Karpas-422 (cell line): ENCODE results near the gene DCLK3. TPM values are rescaled to one million over a fixed set of nuclear protein-coding genes. Genes with fewer than 3 reads are reported as not detected.

ENCODE experiments used
- DNase-seq: peaks from one replicate; pipeline ENCODE4 v3.0.0-alpha.2; 2015
- H2AFZ ChIP-seq: fragments of 200-600 bp; sonication (generic); 2 replicates; pipeline ENCODE4 v1.6.1; 2014; ENCODE audit warnings: antibody characterized with exemption, low read length, mixed read lengths
- H3K27ac ChIP-seq: fragments of 200-600 bp; sonication (generic); 2 replicates; pipeline ENCODE4 v1.5.1; 2014; ENCODE audit warnings: mild to moderate bottlenecking, low read length, moderate library complexity
- H3K27me3 ChIP-seq: fragments of 200-600 bp; sonication (generic); 2 replicates; pipeline ENCODE4 v1.6.1; 2014; ENCODE audit warnings: low read length, mixed read lengths
- H3K36me3 ChIP-seq: fragments of 200-600 bp; sonication (generic); 2 replicates; pipeline ENCODE4 v1.6.1; 2014; ENCODE audit warnings: low read length, mixed read lengths; ENCODE audit not compliant: insufficient read depth
- H3K4me1 ChIP-seq: fragments of 200-600 bp; sonication (generic); 2 replicates; pipeline ENCODE4 v1.6.1; 2014; ENCODE audit warnings: mild to moderate bottlenecking, low read length, mixed read lengths
- H3K4me2 ChIP-seq: fragments of 200-600 bp; sonication (generic); 2 replicates; pipeline ENCODE4 v1.6.1; 2014; ENCODE audit warnings: low read length, low read depth, mild to moderate bottlenecking; ENCODE audit not compliant: poor library complexity, severe bottlenecking
- H3K4me3 ChIP-seq: fragments of 200-600 bp; sonication (generic); 2 replicates; pipeline ENCODE4 v1.5.1; 2014; ENCODE audit warnings: mild to moderate bottlenecking, antibody characterized with exemption, low read length, mixed read lengths
- H3K79me2 ChIP-seq: fragments of 200-600 bp; sonication (generic); 2 replicates; pipeline ENCODE4 v1.6.1; 2014; ENCODE audit warnings: mild to moderate bottlenecking, low read length, mixed read lengths
- H3K9ac ChIP-seq: fragments of 200-600 bp; sonication (generic); 2 replicates; pipeline ENCODE4 v1.6.0; 2014; ENCODE audit warnings: low read length
- H3K9me2 ChIP-seq: fragments of 200-600 bp; sonication (generic), shearing (Covaris generic); replicated peaks from 2 replicates; pipeline ENCODE4 v1.6.0; 2014; ENCODE audit warnings: mild to moderate bottlenecking, low read length, moderate library complexity; ENCODE audit not compliant: insufficient read depth
- H3K9me3 ChIP-seq: fragments of 300-700, 200-600 bp; sonication (generic); 2 replicates; pipeline ENCODE4 v1.6.1; 2014; ENCODE audit warnings: low read length, mixed read lengths
- H4K20me1 ChIP-seq: fragments of 200-600 bp; sonication (generic); 2 replicates; pipeline ENCODE4 v1.6.1; 2014; ENCODE audit warnings: mild to moderate bottlenecking, antibody characterized with exemption, low read length, low read depth; ENCODE audit not compliant: insufficient read depth
- total RNA-seq: library from RNA; depleted of rRNA; stranded (reverse); fragments of >200 nt; shearing (Covaris generic); gene quantifications from 2 replicates; pipeline ENCODE4 v1.2.3, GENCODE V29; 2014; ENCODE audit warnings: low replicate concordance

The DCLK3 gene
- total RNA-seq, 1 experiment from 2014 or later, result not detected

DNA sequence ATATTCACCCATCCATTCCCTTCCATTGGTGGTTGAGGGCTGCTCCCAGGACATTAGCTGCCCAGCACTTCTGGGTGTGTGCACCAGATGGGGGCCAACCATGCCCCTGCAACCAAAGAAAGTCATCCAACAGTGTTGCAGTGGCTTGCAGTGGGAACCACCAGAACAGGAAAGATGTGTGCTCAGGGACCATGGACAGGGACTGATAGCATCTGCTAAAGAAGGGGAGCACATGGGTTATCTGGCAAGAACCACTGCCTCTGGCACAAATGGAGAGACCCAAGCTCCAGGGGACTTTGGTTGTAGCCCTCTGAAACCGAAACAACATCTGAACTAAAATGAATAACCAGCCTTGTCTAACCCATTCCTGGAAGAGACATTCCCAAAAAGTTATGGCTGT lies 8.1 kb downstream of the DCLK3 start:
- no peaks in the 10 kb centered on the region for H4K20me1 ChIP-seq

DNA sequence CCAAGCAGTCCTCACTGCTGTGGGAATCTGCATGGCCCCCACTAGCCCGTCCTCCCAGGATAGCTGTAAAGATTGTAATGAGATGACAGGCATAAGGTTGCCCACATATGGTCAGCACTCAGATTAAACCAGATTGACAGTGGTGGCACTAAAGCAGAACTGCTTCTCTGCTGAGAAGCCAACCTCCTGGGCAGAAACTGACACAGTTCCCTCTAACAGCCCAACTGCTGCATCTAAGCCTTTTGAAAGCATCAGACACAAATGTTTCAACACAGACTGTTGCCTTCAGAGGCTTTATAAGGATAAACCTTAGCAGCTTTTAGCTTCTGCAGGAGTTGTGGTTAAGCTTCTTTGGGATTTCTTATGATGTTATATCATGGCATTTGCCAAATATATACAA lies 13.0 kb downstream of the DCLK3 start:
- Histone ChIP-seq H3K27ac (no peak overlapping the region), H3K9me3 (no peaks in the 10 kb centered on the region), H3K4me1 (no peaks in the 10 kb centered on the region), H3K36me3 (no peaks in the 10 kb centered on the region), H3K27me3 (no peaks in the 10 kb centered on the region), H3K9ac (no peak overlapping the region), H3K9me2 (no peaks in the 10 kb centered on the region), H4K20me1 (no peaks in the 10 kb centered on the region), H3K4me2 (no peak overlapping the region), H2AFZ (no peak overlapping the region), H3K79me2 (no peaks in the 10 kb centered on the region), H3K4me3 (no peak overlapping the region)
- no peak for DNase-seq

More for the DNA sequence above, 8.1 kb downstream of the DCLK3 start:
- Histone ChIP-seq H3K27me3 (no peaks in the 10 kb centered on the region), H3K79me2 (no peaks in the 10 kb centered on the region), H3K9me3 (no peaks in the 10 kb centered on the region), H3K4me1 (no peaks in the 10 kb centered on the region), H3K9me2 (no peaks in the 10 kb centered on the region), H3K4me3 (no peak overlapping the region), H3K36me3 (no peaks in the 10 kb centered on the region), H3K27ac (no peak overlapping the region), H2AFZ (no peak overlapping the region), H3K9ac (no peak overlapping the region), H3K4me2 (no peak overlapping the region)
- no peak for DNase-seq

DNA sequence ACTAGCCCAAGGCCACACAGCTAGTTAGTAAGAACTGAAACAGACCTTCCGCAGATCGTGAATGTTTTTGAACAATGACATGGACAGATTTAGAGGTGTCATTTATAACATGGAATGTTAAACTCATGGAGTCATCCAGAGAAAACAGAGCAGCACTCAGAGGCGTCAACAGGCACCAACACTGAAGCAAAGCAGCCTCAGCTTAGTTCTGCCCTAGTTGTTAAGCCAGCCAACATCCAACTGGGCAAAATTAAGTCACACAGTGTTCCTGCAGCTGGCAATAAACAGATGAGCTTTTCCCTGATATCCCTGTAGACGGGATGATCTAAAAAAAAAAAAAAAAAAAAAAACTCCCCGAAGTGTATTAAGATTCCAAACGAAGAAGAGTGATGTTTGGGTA lies 13.6 kb downstream of the DCLK3 start:
- Histone ChIP-seq H2AFZ (no peak overlapping the region), H3K4me3 (no peak overlapping the region), H4K20me1 (no peaks in the 10 kb centered on the region), H3K4me1 (no peaks in the 10 kb centered on the region), H3K4me2 (no peak overlapping the region), H3K9me3 (no peaks in the 10 kb centered on the region), H3K36me3 (no peaks in the 10 kb centered on the region), H3K27ac (no peak overlapping the region), H3K9me2 (no peaks in the 10 kb centered on the region), H3K27me3 (no peaks in the 10 kb centered on the region), H3K9ac (no peak overlapping the region), H3K79me2 (no peaks in the 10 kb centered on the region)
- no peak for DNase-seq

DNA sequence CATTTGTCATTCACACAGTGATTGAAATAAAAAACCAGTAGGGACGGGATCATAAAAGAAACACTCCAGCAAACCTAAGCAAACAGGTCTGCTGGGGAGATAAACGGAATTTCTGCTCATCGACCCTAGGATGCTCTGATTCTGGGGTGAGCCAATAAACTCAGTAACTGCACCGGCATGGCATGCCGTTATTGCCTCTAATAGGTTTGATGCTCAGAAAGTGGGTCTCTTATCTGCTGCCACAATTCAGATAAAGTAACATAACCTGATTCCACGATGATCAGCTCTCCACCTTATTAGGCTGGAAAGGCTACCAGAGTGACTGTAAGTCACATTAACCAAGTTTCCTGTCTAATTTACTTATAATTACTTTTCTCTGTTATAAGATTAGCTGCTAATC lies 19.6 kb downstream of the DCLK3 start:
- H3K79me2 ChIP-seq, result no peaks in the 10 kb centered on the region
- DNase-seq, result no peak
- no peak overlapping the region for H2AFZ ChIP-seq
- H3K4me2 ChIP-seq, result no peak overlapping the region
- H3K36me3 ChIP-seq, result no peaks in the 10 kb centered on the region
- H3K9me3 ChIP-seq, result no peaks in the 10 kb centered on the region
- no peaks in the 10 kb centered on the region for H3K9me2 ChIP-seq
- 0 out of 2 replicates have a peak, but pooled peaks cover 2% of the 10 kb centered on the region for H3K27me3 ChIP-seq
- no peak overlapping the region for H3K27ac ChIP-seq
- no peaks in the 10 kb centered on the region for H4K20me1 ChIP-seq
- no peak overlapping the region for H3K4me3 ChIP-seq
- H3K9ac ChIP-seq, result no peak overlapping the region
- H3K4me1 ChIP-seq, result no peaks in the 10 kb centered on the region

DNA sequence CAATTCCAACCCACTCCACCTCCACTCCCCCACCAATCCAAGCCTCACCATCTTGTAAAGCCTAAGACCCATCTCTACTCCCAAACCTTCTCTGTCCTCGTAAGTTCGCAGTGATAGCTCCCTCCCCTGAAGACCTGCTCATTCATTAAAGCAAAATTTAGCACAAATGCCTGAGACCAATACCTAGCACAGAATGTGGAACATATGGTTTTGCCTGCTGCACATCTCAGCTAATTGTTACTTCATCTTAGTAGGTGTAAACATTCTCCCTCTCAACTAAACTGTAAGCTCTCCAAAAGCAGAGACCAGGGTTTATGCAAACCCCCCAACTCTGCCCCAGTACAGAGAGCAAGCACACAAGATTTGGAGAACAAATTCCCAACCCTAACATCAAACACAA lies 20.5 kb downstream of the DCLK3 start:
- H4K20me1 ChIP-seq, result no peaks in the 10 kb centered on the region
- H3K27me3 ChIP-seq, result 0 out of 2 replicates have a peak, but pooled peaks cover 2% of the 10 kb centered on the region
- no peak overlapping the region for H2AFZ ChIP-seq
- H3K4me2 ChIP-seq, result no peak overlapping the region
- no peak overlapping the region for H3K4me3 ChIP-seq
- DNase-seq, result no peak
- no peak overlapping the region for H3K9ac ChIP-seq
- no peaks in the 10 kb centered on the region for H3K4me1 ChIP-seq
- no peaks in the 10 kb centered on the region for H3K9me2 ChIP-seq
- no peaks in the 10 kb centered on the region for H3K9me3 ChIP-seq
- no peaks in the 10 kb centered on the region for H3K79me2 ChIP-seq
- no peaks in the 10 kb centered on the region for H3K36me3 ChIP-seq
- H3K27ac ChIP-seq, result no peak overlapping the region

DNA sequence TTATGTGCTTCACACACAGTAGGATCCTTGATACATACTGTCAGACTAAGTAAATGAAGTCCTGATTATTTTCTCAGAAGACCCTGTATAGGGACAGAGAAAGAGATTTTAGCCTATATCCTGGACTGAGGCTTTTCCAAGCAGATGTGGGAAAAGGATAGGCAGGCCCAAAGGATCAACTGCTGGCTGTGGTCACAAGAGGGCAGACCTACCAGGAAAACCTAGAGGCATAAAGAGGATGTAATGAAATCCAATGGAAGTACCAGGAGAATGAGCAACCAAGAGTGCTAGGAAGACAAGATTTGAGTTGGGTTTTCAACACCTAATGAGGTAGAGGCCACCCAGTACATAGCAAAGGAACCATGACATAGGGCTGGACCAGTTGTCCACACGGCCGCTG lies 23.1 kb downstream of the DCLK3 start:
- Histone ChIP-seq H3K36me3 (no peaks in the 10 kb centered on the region), H3K4me1 (no peaks in the 10 kb centered on the region), H3K9me3 (no peaks in the 10 kb centered on the region), H2AFZ (no peak overlapping the region), H3K9ac (no peak overlapping the region), H3K27me3 (0 out of 2 replicates have a peak, but pooled peaks cover 2% of the 10 kb centered on the region), H3K79me2 (no peaks in the 10 kb centered on the region), H3K27ac (no peak overlapping the region), H4K20me1 (no peaks in the 10 kb centered on the region), H3K9me2 (no peaks in the 10 kb centered on the region), H3K4me2 (no peak overlapping the region), H3K4me3 (no peak overlapping the region)
- no peak for DNase-seq

DNA sequence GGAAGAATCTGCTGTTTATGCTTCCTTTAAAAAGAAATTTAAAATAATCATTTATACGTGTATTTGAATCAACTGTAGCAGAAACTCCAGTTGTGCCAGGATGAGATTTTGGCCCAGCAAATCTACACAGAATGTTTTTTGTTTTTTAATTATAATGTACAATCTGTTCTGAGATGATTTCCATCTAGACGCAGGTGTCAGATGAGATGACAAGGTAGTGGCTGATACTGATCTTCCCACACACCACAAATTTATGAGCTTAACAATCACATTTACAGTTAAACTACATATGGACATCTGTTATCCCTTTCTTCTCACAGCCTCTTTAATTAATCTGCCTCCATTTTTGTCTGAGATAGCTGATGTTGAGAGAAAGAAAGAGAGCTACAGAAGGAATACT lies 23.6 kb downstream of the DCLK3 start:
- Histone ChIP-seq H3K36me3 (no peaks in the 10 kb centered on the region), H3K4me2 (no peak overlapping the region), H3K27me3 (0 out of 2 replicates have a peak, but pooled peaks cover 2% of the 10 kb centered on the region), H3K9me2 (no peaks in the 10 kb centered on the region), H2AFZ (no peak overlapping the region), H4K20me1 (no peaks in the 10 kb centered on the region), H3K9me3 (no peaks in the 10 kb centered on the region), H3K27ac (no peak overlapping the region), H3K4me1 (no peaks in the 10 kb centered on the region), H3K4me3 (no peak overlapping the region), H3K79me2 (no peaks in the 10 kb centered on the region), H3K9ac (no peak overlapping the region)
- DNase-seq, result no peak

DNA sequence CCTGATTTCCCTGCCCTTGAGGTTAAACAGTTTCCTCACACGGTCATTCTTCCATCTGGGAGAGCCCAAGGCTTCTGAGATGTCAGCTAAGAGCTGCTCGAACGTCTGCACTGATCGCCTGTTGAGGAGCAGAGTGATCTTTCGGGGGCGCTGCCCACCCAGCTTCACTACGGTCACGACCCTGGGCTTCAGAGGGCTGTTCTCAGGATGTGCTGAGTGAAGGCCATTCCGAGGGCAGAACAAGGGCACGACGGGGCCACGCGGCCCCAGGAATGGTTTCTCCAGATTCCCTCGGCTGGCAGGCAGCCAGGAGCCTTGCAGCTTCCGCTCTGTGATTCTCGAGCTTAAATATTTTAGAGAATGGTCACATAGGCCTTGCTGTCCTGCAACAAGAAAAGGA lies 25.7 kb downstream of the DCLK3 start:
- Histone ChIP-seq H3K4me2 (no peak overlapping the region), H3K9me2 (no peaks in the 10 kb centered on the region), H3K27me3 (no peaks in the 10 kb centered on the region), H3K4me3 (no peak overlapping the region), H3K9ac (no peak overlapping the region), H4K20me1 (no peaks in the 10 kb centered on the region), H3K4me1 (no peaks in the 10 kb centered on the region), H3K27ac (no peak overlapping the region), H3K9me3 (no peaks in the 10 kb centered on the region), H3K79me2 (no peaks in the 10 kb centered on the region), H2AFZ (no peak overlapping the region), H3K36me3 (no peaks in the 10 kb centered on the region)
- DNase-seq, result no peak

DNA sequence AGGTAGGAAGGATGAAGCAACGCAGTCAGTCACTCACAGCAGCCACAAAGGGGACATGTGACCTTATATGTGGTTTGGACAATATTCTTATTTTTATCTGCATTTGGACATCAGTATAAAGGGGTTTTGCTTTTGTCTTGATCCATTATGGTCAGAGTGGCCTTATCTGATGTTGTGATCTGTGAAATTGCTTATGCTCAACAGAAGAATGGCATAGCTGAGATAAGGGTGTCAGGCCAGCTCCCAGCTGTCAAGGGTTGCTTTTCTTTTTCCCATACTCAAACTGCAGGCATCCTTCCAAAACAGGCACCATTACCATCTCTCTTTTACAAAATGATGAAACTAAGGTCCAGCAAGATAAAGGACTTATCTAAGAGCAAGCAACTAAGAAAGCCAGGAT lies 28.1 kb downstream of the DCLK3 start:
- no peak overlapping the region for H3K4me3 ChIP-seq
- H3K27me3 ChIP-seq, result no peaks in the 10 kb centered on the region
- H3K27ac ChIP-seq, result no peak overlapping the region
- H4K20me1 ChIP-seq, result no peaks in the 10 kb centered on the region
- H3K9me2 ChIP-seq, result no peaks in the 10 kb centered on the region
- no peak overlapping the region for H3K4me2 ChIP-seq
- no peak overlapping the region for H3K9ac ChIP-seq
- no peak overlapping the region for H2AFZ ChIP-seq
- no peaks in the 10 kb centered on the region for H3K79me2 ChIP-seq
- no peaks in the 10 kb centered on the region for H3K36me3 ChIP-seq
- H3K4me1 ChIP-seq, result no peaks in the 10 kb centered on the region
- no peak for DNase-seq
- H3K9me3 ChIP-seq, result no peaks in the 10 kb centered on the region
